HL-60/S4 treated with phorbol 12-myristate 13-acetate at 8.2 ng/mL for 4 days and 3 days (cell line): ENCODE results near the gene LIN52.

ENCODE experiments used
- in situ Hi-C: fragments of 300-500 bp; cut with MboI; formaldehyde crosslinking; loops from 2 replicates; pipeline ENCODE4 v1.15.0; 2022; ENCODE audit warnings: low sequenced_read_pairs

LIN52 gene, protein sequence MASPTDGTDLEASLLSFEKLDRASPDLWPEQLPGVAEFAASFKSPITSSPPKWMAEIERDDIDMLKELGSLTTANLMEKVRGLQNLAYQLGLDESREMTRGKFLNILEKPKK

DNA sequence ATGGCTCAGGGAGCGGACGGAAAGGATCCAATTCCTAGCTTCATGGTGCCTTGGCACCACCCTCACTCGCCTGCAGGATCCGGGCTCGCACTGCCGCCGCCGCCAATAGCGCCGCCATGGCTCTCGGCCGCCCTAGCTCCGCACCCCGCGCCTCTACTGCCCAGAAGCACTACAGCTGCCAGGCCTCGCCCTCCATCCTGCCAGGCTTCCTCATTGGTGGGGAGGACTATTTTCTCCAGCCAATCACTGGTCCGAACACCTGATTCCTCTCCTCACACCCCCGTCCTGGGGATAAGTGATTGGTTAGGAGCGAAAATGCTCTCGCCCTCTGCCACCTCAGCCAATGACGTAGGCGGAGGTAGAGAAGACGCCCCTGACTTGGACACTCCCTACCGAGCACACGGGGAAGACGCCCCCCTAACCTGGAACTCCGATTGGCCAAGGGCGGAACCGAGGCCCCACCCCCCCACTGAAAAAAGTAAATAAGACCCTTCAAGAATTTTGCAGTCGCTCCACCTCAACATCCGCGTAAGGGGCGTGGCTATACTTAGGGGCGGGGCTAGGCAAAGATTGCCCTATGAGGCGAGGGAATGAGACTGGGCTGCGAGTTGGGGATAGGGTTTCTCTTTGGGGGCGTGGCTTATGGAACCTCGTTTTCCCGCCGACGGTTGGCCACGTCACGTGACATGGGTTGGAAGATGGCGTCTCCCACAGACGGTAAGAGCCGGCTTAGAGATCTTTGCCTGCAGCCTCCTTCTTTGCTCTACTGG is at the start of gene LIN52, which contains the start of gene ALDH6A1:
Gene LIN52, plus strand, starts transcription at position 680 of the 770 bp plus-strand sequence. Its CDS starts 19 bp downstream, at position 699.
Gene ALDH6A1, minus strand, starts transcription at position 177 of the 770 bp plus-strand sequence. Its CDS starts 59 bp downstream, at position 118.
- in situ Hi-C loops: no loop called here

DNA sequence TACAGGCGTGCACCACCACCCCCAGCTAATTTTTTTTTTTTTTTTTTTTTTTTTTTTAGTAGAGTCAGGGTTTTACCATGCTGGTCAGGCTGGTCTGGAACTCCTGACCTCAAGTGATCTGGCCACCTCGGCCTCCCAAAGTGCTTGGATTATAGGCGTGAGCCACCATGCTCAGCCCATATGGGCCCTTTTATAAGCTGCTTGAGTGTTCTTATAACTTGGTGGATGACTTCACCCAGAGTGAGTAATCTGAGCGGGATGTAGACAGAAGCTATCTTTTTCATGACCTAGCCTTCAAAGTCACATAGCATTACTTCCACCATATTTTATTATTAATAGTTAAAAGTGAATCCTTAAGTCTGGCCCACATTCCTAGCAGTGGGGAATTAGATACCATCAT is 49.2 kb upstream of the LIN52 start:
- in situ Hi-C loops: no loop called here

DNA sequence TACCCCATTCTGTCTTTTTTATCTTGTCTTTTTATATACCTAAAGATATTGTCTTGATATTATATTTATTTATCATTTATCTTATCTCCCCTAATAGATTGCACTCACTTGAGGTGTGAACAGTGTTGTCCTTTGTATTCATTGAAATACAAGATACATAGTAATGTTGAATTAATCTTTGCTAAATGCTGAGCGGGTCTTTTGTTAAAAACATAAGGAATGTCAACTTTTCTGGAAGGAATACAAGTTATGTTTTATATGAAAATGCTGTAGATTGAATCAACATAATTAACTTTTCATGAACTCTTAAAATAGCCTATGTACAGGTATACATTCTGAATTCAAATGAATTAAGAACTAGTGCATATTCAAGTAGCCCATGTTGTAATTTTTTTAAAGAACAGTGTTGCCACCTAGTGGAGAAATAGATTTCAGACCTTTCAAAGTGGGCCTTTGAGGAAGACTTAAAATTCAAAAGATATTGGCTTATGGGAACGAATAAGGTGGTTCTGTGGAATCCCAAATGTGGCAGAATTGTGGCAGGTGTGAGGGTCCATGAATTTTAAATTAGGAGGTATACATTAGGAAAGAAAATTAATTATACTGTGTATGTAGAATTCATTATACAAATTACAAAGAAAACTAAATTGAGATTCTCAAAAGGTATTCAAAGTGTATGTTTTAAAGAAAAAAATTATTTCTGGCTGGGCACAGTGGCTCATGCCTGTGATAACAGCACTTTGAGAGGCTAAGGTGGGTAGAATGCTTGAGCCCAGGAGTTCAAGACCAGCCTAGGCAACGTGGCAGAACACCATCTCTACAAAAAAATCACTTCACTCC is 46.5 kb upstream of the LIN52 start:
- in situ Hi-C loops: no loop called here

DNA sequence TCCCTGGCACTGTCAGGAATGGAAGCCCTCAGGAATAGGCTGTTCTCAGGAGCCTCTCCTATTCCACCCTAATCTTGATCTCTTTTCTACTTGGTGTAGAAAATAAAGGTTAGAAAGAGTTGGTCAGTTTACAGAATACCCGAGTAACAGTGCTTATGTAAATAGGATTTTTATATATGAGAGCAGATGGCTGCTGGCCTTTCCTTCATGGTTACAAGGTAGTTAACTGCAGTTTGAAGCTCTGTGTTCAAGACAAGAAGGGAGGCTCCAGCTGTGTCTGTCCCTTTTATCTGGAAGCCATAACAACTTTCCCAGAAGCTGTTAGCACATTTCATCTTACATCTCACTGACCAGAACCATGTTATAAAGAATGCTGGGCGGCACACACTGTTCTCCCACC is 42.5 kb upstream of the LIN52 start:
- in situ Hi-C loops: no loop called here

DNA sequence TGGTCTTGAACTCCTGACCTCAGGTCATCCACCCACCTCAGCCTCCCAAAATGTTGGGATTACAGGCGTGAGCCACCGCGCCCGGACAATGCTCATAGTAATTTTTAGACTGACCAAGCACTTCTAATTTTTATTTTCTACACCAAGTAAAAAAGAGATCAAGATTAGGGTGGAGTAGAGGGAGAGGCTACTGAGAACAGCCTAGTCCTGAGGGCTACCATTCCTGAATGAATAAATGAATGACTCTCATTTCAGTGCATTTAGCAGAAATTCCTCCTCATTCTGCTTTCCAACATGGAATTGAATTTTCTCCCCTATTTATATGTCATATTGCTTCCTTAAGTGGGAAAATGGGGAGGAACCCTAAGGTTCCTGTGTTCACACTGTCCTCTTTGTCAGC is 39.2 kb upstream of the LIN52 start:
- in situ Hi-C loops: no loop called here

DNA sequence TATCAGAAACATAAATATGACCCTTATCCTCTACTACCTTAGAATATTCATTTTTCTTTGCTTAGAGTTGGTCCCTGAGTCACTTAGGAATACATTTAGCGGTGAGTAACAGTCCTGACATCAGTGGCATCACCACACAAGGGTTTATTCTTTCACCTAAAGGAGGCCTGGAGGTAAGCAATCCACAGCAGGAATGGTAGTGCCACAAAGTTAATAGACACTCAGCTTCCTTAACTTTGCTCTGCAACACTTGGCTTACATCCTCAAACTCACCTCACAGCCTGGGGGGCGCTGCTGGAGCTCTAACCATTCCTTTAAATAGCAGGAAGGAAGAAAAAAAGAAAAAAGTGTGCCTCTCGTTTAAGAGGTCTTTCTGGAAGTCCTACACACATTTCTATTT is 36.5 kb upstream of the LIN52 start:
- in situ Hi-C loops: no loop called here

DNA sequence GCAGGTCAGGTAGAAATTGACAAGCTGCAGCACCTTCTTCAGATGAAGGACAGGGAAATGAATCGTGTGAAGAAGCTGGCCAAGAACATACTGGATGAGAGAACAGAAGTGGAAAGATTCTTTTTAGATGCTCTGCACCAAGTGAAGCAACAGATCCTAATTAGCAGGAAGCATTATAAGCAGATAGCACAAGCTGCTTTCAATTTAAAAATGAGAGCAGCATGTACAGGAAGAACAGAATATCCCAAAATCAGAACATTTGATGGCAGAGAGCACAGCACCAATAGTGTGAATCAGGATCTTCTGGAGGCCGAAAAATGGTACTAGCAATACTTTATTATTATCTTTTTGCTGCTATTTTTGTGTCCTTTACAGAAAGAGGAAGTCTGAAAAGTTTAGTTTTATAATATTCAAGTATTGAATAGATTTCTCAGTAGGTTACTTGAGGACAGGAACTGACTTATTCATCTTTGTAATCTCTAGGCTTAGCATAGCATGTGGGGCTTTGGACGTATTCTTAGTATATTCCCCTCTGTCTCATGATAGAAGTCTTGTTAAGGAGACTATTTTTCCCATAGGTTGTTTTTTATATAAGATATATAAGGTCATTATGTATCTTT is 34.8 kb upstream of the LIN52 start:
- in situ Hi-C loops: no loop called here

DNA sequence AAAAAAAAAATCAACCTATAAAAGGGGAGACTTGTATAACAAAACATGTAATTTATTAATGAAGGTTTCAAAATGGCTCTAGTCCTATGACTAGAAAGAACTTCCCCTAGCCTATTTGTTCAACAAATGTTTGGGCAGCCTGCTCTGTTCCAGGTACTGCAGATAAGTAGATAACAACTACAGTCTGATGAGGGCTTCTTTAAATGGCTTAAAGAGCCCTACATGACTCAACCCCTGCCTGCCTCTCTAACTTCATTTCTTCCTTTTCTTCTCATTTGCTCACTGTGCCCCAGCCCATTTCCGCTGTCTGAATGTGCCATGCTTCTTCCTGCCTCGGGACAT is 22.0 kb upstream of the LIN52 start:
- in situ Hi-C loops: no loop called here

DNA sequence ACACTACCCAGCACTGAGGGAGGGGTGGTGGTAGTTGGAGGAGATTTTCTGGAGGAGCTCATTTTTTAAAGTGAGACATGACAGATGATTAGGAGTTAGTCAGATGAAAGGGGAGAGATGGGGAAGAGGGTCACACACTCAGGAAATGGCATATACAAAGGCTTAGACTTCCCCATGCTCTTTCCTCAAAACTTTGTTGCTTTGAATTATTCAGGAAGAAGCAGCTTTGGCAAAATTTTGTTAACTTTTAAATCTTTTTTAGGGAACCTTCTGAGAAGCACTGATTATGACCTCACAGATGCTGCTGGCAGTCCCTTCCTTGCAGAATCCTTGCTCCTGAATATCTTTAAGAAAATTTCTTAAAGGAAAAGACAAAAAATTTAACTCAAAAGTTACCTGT is 20.3 kb upstream of the LIN52 start:
- in situ Hi-C loops: no loop called here

DNA sequence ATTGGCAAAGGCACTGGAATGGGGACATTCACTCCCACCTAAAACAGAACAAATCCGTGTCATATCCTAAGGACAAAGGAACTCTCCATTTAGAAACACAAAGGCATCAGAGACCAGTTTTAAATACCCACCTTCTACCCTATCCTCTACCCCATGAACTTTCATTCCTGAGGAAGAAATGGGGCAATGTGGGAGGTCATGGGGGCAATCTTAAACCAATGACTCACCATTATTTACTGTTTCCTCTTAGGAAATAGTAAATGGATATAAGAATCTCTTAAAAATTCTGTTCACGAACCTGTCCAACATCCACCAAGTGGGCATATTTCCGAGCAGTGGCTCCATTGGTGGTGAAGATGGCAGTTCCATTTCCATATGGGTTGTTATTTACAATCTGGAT is 19.9 kb upstream of the LIN52 start:
- in situ Hi-C loops: no loop called here

DNA sequence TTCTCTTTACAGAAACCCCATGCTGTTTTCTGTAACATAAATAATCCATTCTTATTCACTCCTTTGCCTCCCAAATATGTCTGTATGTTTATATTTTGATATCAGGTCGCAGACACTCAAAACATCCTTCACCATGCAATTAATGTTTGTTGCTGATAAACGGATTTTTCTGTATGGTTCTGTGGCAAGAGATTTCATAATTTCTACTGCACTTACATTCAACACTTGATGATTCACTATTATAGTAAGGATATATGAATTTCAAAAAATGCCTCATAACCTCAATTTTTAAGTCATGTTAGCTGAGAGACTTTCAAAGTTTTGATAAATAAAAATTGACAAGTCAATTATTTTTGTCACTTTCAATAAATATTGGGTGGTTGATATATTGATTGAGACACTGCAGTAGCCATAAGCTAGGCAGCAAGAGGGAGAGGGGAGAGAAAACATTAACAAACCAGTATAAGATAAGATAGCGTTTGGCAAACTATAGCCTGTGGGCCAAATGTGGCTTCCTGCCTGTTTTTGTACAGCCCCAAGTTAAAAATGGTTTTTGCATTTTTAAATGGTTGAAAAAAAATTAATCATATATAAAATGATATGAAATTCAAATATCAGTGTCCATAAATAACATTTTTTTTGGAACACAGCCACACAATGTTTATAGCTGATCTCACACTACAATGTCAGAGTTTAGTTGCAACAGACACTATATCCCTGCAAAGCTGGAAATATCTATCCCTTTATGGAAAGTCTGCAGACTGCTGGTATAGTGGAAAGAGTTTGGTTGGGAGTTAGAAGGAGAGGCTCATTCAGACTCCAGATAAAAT is 18.8 kb upstream of the LIN52 start:
- in situ Hi-C loops: no loop called here

DNA sequence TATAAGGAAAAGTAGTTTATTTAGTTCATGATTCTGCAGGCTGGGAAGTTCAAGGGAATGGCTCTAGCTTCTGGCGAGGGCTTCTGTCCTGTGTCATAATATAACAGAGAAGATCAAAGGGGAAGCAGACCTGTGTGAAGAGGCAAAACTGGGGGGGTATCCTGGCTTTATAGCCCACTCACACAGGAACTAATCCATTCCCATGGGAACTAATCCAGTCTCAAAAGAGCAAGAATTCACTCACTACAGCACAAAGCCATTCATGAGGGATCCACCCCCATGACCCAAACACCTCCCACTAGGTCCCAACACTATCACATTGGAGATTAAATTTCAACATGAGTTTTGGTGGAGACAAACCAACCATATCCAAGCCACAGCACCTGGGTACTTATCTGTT is 7.4 kb upstream of the LIN52 start:
- in situ Hi-C loops: no loop called here

DNA sequence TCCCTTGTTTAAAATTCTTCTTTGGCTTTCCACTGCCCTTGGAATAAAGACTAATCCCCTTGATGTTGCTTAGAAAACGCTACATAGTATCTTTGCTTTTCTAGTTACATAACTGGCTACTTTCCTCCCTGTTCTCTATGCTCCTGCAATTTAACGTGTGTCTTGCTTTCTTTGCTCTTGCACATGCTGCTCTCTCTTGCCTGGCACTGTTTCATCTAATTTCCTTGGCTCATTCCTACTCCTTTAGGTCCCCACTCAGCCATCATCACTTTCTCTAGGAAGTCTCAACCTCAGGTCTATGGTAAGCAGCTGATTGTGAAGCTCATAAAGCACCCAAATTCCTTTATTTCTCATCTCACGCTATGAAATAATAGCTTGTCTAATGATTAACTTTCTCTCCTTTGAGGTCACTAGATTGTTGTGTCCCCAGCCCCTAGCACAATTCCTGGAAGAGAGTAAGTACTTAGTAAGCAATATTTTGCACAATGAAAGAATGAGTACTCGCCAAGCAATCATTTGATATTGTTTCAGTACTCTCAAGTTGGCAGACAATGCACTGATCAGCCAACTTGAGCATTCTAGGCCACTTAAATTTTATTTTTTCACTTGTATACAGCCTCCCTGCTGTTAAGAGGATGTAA is 3.8 kb upstream of the LIN52 start:
- in situ Hi-C loops: no loop called here

DNA sequence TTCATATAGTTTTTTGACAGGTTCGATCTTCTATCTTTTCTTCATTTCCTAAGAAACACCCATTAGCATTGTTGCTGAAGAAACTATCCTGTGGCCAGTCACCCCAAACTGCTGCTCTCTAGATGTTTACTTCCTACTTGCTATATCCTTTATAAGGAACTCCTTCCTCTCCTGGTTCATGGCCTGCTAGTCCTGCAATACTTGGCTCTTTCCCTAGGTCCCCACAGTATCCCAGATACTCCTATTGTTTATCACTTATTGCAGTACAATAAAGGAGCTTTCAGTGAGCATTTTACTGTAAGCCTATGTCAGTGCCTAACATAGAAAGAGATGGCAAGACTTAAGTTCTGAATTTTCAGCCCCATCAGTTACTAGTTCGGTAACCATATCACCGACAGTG is 3.3 kb upstream of the LIN52 start:
- in situ Hi-C loops: no loop called here

DNA sequence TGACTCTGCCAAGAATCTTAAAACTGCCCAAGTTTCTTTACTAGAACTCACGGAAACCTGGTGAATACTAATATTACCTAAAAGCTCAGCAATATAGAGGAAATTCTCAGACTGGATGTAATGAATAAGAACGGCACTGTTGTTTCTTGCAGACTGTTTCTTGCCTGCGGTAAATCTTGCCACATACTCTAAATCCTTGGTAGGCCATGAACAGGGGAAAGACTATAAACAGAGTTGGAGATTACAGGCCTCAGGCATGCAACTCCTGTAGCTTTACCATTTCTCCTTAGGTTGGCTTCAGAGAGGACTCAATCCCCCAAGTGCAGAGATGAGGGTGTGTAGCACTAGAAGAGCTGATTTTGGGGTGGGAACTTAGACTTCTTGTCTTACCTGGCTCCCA is 1.6 kb upstream of the LIN52 start:
- in situ Hi-C loops: no loop called here

DNA sequence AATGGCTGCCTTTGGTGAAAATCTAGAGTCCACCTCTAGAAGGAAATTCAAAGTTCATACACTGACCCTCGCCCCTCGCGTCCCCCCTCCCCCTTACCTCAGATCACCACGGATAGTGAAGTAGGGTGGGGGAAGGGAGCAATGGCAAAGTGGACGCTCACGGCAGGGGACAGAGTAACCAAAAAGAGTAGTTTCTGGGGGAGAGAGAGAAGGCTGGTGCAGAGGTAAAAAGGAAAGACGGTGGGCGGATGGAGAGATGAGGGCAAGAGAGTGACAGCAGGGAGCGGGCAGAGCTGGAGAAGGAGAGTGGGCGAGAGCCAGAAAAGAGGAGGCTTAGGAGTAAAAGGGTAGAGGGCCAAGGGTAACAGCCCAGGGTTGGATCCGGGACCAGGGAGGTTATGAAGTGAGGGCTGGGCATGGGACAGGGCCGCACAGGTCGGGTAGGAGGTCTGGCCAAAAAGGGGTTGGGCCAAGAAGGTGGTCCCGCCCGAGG is 926 bp upstream of the LIN52 start:
- in situ Hi-C loops: no loop called here

DNA sequence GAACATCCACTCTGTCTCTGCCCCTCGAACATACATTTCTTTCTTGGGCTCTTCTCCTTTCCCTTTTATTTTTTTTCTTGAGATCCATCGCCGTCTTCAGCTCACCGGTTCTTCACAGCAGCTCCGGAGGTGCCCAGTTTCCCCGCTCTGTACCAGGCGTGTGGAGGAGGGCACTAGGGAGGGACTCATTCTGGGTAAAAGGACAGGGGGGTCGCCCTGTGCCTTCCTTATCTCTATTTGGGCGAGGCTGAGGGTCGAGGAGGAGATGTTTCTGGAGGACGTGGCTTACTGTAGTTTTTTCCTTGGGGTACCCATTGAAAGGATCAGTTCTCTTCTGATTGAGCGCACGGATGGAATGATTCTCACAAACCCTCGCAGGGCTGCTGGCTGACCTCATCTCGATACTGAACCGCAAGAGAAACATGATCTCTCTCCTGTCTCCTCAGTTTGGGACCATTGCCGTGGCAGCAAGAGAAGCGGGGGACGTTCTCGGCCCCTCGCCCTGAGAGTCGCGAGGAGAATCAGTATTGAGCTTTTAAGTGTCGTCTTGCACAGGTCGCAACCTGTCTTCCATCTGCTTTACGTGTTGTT is 386 bp downstream of the LIN52 start:
- in situ Hi-C loops: no loop called here

DNA sequence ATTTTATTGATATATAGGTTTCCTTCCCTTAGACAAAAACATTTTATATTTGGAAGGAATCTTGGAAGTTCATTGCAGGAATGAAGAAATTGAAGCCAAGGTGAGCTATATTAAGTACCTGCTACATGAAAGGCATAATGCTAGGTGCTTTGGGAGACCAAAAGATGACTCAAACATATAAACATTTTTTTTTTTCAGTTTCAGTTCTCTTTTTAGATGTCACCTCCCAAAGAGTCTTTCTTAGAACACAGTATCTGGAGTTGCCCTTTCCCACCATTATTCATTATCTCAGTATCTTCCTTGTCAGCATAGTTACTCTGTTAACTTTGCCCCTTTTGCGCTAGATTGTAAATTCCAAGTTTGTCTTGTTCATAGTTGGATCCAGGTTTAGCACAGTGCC is 1.1 kb downstream of the LIN52 start:
- in situ Hi-C loops: no loop called here

DNA sequence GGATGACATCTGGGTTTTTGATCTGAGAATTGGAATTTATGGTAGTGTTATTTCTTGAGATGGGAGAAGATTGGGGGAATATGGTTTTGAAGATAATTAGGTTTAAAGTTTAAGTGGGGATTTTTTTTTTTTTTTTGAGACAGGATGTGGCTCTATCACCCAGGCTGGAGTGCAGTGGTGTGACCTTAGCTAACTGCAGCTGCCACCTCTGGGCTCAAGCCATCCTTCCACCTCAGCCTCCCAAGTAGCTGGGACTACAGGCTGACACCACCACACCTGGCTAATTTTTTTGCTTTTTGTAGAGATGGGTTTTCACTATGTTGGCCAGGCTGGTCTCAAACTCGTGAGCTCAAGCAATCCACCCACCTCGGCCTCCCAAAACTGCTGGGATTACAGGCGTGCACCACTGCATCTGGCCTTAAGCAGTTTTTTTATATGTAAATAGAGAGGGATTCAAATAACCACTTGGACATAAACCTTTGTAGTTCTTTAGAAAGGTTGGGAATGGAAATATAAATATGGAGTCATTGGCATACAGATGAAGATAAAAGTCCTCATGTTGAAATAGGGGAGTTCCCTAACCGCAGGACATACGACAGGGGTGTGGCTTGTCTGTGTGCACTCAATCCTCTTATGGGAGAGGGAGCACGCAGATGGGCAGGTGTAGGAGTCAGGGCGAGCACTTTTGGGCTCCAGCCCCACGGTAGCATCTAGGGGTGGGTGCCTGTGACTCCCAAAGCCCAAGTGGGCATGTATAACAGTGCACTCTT is 4.7 kb downstream of the LIN52 start:
- in situ Hi-C loops: no loop called here
